Astrocyte (in vitro differentiated cells and primary cell): ENCODE results near the gene HMCN1.

Experiments used
- CTCF ChIP-seq: IDR thresholded peaks from 2 replicates; pipeline ENCODE4 v1.5.1; 2011; ENCODE audit warnings: low read depth, mild to moderate bottlenecking, inconsistent platforms, low read length, moderate library complexity; ENCODE audit not compliant: insufficient read depth
- EZH2 ChIP-seq: IDR thresholded peaks from 2 replicates; pipeline ENCODE4 v1.6.1; 2012; ENCODE audit warnings: mild to moderate bottlenecking, low read length, inconsistent platforms; ENCODE audit not compliant: insufficient read depth

GRCh38 chr1:185686821-185687778 lies 47.1 kb upstream of the HMCN1 start:
- TF ChIP-seq CTCF: no peak
- TF ChIP-seq EZH2: no peak
